Left cardiac atrium (tissue), 4 donors: ENCODE measurements around the gene GCNT2. TPM values are rescaled to one million over a fixed set of nuclear protein-coding genes. Genes with fewer than 3 reads are reported as not detected.

Source experiments
- ATAC-seq, 2 donors: fragments of 200-7000 bp; cut with Tn5 transposase; one replicate each; pipeline ENCODE4 v1.9.1; 2020; ENCODE audit warnings: mild to moderate bottlenecking in 2 of 2, moderate library complexity in 2 of 2
- DNase-seq: peaks from one replicate; pipeline ENCODE4 v3.0.0-alpha.2; 2020
- intact Hi-C, 2 donors: fragments of 100-400 bp; cut with DNase I; formaldehyde crosslinking; loops; one replicate each; pipeline versions ENCODE4 v1.14.1 to v1.15.1; 2022 to 2023
- total RNA-seq, 2 donors: library from RNA; stranded (reverse); fragmentation: NEBNext Ultra II Directional; extraction: Animal tissue kit (Norgen Biotek cat#: 25700); gene quantifications; one replicate each; pipeline ENCODE4 v1.2.1, GENCODE V29; 2021
- donor health status: DM: no; HTN: yes; CAD: no.
- donor health status: DM: no; HTN: yes; CAD: no; lungs with severe emphysema.
- donor health status: DM: yes; HTN: yes; CAD: no.
- donor health status: Dilated cardiomyopathy.

The GCNT2 gene
- total RNA-seq, 2 donors from 2014 or later: 3.5 to 4.1 TPM

DNA sequence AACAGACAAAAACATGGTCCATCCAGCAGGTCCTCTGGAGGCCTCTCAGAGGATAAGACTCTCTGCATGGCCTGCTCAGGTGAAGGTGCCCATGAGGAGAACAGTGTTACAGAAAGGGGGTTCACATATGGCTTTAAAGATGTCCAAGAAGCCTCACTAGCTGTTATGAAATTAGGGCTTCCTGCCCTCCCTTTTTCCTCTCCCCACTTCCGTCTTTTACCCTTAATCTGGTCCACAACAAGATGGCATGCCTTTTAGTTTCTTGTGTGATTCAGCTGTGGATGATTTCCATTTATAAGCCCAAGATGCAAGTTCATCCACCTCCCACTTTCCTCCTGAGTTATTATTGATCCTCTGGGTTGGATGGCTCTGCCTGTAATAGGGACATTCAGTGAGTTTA, 14.0 kb downstream of the GCNT2 start:
- DNase-seq (no peak), ATAC-seq (no peak)
- intact Hi-C loops: no loop called here

DNA sequence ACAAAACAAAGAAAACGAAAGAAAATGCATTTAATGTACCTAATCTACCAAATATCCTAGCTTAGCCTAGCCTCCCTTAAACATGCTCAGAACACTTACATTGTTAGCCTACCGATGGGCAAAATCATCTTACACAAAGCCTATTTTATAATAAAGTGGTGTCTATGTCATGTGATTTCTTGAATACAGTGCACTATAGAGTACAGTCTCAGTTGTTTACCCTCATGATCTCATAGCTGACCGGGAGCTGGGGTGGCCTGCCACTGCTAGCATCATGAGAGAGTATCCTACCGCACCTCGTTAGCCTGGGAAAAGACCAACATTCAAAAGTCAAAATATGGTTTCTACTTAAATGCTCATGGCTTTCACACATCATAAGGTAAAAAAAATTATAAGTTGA, 16.6 kb downstream of the GCNT2 start:
- no peak for ATAC-seq
- no peak for DNase-seq
- intact Hi-C loops: no loop called here

DNA sequence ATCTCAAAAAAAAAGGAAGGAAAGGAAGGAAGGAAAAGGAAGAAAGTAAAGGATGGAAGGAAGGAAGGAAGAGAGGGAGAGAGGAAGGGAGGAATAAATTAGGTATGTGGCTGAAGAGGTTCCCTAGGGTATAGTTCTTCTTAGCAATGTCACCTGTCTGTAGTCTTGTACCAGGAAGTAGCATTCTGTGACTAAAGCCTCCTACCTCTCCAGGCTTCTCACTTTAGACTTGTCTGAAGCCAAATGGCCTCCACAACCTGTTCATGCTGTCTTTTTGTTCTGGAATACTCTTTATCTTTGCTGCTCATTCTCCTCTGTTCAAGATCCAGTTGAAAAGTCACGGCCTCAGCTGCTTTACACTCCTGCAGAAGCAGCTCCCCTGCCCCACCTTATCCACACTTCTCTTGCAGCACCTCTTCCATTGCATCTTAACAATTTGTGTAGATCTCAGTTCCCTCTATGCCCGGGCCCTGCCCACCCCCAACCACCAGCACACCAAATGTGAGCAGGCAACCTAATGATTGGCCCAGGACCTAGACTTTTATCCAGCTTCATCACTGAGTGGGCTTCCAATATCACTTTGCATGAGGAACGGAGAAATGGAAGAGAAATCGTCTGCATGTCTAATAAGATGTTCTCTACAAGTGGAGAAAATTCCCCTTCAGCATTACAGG, 19.1 kb downstream of the GCNT2 start:
- intact Hi-C loops: no loop called here

DNA sequence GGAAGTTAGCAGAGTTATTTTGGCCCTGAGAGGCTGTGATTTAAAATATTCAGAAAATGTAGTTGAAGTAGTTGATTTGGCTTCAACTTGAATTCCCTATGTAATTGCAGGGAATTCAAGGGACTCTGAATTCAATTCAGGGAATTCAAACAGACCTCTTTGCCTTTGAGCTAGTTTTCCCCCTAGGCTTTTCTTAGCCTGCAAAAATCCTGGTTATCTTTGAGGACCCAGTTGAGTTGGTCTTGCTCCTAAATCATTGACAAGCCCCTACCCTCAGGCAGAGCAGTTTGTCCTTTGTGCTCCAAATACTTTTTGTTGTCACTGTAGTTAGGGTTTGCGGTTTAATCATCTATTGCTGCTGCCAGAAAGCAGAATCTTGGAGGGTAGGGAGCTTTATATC, 20.4 kb downstream of the GCNT2 start:
- ATAC-seq (no peak), DNase-seq (no peak)

More for the DNA sequence above, 19.1 kb downstream of the GCNT2 start:
- DNase-seq (no peak), ATAC-seq (no peak)

DNA sequence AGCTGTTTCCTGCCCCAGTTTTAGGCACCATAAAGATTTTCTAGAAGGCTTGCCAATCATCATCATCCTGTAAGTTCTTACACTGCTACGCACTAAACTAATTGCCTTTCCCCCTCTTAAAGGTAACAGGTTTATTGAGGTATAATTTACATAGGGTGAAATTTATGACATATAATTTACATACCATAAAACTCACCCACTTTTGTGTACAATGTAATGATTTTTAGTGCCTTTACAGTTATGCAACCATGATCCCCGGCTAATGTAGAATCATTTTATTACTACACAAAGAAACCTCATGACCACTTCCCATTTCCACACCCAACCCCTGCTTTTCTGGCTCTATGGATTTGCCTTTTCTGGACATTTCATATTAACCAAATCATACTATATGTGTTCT, 21.1 kb downstream of the GCNT2 start:
- intact Hi-C loops: no loop called here
- no peak for ATAC-seq
- no peak for DNase-seq

More for the DNA sequence above, 20.4 kb downstream of the GCNT2 start:
- intact Hi-C loops: no loop called here

DNA sequence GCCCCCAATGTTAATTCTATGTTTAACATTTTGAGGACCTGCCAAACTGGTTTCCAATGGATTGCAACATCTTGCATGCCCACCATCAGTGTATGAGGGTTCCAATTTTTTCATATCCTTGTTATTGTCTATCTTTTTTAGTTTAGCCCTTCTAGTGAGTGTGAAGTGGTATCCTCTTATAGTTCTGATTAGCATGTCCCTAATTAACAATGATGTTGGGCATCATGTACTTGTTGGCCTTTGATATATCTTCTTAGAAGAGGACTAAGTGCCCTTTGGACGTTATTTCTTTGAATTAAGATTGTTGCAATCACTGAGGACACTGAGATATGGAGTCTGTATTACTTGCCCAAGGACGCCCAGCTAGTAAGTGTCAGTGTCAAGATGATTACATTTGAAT, 22.3 kb downstream of the GCNT2 start:
- DNase-seq (no peak), ATAC-seq (no peak)
- intact Hi-C loops: no loop called here

DNA sequence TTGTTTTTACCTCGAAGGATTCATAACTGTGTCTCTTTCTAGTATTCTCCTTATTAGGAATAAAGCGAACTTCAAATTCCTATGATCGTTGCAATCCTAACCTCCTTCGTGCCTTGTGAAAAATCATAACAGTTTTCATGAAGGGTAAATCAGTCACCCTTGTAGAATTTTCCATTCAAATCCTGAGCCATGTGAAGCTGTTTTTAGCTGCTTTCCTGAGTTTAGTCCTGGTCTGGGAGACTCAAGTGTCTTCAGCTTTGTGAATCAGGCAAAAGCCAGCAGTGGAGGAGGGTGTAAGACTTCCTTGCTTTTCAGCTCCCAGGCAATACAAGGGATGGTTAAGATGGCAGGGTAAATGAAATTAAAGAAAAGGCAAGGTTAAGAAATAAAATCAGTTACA, 24.3 kb downstream of the GCNT2 start:
- DNase-seq (no peak), ATAC-seq (no peak)
- intact Hi-C loops: no loop called here

DNA sequence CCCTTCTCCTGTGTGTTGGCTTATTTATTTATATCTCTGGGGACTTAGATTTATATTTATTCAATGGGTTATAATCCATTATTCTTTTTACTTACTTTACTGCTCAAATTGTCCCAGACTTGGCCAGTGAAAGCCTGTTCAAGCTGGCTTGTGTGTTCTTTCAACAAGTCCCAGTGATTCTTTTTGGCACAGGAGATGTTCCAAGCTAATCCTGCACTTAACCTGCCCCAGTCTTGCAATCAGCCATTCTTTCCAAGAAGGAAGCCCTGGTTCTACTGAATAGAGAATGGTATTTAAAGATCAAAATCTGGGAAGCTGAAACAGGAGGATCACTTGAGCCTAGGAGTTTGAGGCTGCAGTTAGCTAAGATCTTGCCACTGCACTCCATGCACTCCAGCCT, 26.7 kb downstream of the GCNT2 start:
- DNase-seq (no peak), ATAC-seq (no peak)
- intact Hi-C loops: no loop called here

DNA sequence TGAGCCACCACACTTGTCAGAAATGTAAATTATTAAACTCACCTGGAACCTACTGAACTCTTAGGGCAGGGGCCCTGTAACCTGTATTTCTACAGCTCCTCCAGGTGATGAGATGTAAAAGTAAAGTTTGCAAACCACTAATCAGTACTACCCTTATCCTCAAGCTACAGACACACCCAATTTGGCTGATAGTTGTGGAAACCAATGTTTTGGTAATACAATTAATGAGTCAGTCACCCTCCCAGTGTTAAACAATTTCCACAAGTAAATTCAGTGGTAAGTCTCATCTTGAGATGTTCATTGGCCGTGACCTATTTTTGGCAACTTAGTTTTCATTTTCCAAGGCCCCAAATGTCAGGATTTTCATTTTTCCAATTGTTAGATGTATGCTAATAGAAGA, 29.6 kb downstream of the GCNT2 start:
- intact Hi-C loops: no loop called here
- ATAC-seq (no peak), DNase-seq (no peak)

DNA sequence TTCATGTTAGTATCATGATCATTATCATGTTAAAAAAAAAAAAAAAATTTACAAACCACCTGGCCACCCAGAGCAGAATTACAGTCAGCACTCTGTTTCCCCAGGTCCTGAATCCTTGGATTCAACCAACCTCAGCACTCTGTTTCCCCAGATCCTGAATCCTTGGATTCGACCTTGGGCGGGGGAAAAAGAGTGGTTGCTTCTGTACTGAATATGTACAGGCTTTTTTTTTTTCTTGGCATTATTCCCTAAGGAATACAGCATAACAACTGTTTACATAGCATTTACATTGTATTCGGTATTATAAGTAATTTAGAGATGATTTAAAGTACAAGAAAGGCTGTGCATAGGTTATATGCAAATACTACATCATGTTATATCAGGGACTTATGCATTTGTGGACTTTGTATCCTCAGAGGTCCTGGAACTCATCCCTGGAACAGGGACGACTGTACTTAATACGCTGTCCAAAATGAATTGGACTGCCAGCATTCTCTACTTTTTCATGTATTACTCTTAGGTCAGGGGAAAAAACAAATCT, 31.2 kb downstream of the GCNT2 start:
- ATAC-seq (no peak), DNase-seq (no peak)
- intact Hi-C loops: no loop called here

DNA sequence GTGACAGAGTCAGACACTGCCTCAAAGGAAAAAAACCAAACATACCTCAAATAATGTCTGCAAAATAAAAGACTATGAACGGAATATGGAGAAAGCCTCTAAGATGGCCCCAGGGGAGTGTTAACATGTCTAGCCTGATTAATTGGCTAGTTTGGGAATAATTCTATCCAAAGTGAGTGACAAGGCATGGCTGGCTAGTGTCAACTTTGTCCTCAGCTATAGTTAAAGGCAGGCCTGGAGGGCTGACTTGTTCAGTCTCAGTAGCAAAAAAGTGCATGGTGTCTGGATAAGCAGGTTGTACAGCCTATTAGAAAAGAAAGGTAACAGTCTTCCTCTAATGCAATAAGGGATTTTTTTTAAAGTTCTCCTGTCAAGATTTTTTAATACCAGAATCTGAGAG, 32.7 kb downstream of the GCNT2 start:
- intact Hi-C loops: no loop called here
- no peak for DNase-seq
- no peak for ATAC-seq

DNA sequence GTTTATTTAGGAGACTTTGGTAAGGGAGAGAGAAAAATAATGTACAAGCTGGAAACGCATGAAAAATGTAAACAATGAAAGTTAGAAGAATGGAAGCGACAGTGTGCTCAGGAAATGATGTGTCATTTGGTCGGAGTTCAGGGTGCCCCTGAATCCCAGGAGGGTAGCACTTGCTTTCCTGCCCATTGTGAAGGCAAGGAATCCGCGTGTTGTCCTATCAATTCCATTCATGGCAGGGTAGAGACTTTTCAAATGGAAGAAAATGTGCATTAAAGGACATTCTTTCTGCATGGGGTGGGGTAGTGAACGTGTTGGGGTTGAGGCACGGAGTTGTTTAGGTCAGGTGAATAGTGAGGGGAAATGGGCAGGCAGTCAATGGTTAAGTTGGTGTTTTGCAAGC, 33.7 kb downstream of the GCNT2 start:
- DNase-seq (no peak), ATAC-seq (no peak)
- intact Hi-C loops: no loop called here

DNA sequence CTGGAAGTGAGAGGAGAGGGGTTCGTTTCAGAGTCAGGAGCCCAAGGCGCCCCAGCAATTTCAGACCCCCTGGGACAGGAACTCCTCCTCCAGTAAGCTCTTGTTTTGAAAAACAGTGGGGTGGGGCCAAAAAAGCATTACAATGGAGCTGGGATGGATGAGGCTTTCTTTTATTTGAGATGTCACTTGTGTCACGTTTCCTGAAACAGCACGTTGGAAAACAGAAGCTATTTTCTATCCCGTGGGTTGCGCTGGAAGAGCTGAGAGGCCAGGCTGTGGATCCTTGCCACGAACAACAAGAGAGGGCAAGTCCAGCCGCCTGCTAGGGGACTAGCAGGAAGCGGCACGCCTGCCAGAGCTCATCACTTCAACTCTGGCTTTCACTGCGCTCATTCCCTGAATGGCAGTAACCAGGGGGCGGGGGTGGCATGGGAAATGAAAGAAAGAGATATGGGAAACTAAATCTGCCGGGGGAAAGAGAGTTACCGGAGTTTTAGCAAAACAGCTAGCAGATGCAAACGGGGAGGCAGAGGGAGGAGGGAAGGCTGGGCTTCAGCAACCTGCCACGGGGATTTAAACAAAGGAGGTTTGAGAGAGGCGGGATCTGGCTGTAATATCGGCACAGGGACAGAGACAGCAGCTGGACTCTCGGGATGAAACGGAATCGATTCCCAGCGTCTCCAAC, 34.6 kb downstream of the GCNT2 start:
- ATAC-seq (peak; percentile 94 to 95), DNase-seq (peak; percentile 79)
- intact Hi-C loops: no loop called here

DNA sequence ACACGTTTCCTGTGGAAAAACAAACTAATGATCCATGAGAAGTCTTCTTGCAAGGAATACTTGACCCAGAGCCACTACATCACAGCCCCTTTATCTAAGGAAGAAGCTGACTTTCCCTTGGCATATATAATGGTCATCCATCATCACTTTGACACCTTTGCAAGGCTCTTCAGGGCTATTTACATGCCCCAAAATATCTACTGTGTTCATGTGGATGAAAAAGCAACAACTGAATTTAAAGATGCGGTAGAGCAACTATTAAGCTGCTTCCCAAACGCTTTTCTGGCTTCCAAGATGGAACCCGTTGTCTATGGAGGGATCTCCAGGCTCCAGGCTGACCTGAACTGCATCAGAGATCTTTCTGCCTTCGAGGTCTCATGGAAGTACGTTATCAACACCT, 35.4 kb downstream of the GCNT2 start:
- intact Hi-C loops: no loop called here
- DNase-seq: no peak
- ATAC-seq: peak in 1 of 2 donors; percentile 14

DNA sequence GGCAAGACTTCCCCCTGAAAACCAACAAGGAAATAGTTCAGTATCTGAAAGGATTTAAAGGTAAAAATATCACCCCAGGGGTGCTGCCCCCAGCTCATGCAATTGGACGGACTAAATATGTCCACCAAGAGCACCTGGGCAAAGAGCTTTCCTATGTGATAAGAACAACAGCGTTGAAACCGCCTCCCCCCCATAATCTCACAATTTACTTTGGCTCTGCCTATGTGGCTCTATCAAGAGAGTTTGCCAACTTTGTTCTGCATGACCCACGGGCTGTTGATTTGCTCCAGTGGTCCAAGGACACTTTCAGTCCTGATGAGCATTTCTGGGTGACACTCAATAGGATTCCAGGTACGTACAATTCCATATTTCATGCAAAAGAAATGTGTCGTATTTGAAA, 35.8 kb downstream of the GCNT2 start:
- no peak for ATAC-seq
- intact Hi-C loops: no loop called here

DNA sequence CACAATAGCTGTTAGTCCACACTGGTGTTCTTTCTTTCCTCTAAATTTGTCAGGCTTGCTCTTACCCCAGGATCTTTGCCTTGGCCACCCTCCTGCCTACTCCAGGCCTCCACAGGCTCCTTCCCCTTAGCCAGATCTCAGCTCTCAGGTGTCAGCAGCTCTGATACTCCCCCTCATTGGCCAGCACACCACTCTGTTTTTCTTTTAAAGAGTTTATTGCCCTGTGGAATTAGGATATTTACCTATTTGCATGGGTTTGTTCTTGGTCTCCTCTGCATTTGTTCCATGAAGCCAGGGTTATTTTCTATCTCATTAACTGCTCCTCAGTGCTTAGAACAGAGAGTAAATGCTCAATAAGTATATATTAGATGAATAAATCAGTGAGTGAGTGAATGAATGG, 36.8 kb downstream of the GCNT2 start:
- no peak for DNase-seq
- ATAC-seq: no peak
- intact Hi-C loops: no loop called here

More for the DNA sequence above, 35.8 kb downstream of the GCNT2 start:
- DNase-seq: no peak

DNA sequence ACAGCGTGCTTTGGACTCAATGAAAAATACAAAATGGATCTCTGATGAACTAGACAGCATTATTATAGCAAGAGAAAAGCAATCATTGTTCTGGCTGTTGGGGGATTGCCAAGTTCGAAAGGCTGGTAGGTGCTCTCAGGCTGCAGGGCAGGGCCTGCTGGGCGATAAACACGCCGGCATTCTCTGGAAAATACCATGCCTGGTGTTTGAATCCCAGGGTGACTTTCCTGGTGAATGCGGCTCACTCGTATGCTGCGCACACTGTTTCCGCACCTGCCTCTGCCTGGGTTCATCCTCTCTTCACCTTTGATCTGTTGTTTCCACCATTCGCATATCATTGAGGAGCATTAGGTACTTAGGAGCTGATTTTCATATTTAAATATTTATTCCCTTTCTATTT, 37.4 kb downstream of the GCNT2 start:
- intact Hi-C loops: no loop called here
- ATAC-seq (no peak), DNase-seq (no peak)

DNA sequence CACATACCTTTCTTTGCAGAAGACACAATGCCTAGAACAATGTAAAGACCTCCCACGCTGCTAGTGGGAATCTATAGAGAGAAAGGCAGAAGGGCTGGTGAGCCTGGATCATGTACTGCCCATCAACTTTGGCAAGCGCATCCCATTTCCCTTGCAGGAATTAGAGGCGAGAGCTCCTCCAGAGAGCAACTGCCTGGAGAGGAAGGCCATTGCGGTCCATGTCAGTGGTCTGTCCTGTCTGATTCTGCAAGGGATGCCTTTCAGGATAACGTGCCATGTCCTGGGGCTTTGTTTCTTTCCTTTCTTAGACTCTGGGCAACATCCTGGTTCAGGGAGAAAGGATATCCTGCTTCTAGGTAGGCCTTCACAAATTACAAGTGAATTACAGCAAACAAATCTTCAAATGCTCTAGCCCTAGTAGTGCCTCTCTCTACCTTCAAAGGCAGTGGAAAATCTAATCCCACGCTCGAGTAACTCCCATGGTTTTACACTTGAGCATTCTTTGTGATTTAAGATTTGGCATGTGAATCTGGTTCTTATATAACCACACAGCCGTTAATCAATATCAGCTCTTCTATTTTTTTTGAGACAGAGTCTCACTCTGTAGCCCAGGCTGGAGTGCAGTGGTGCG, 38.5 kb downstream of the GCNT2 start:
- intact Hi-C loops: no loop called here
- DNase-seq (no peak), ATAC-seq (no peak)

DNA sequence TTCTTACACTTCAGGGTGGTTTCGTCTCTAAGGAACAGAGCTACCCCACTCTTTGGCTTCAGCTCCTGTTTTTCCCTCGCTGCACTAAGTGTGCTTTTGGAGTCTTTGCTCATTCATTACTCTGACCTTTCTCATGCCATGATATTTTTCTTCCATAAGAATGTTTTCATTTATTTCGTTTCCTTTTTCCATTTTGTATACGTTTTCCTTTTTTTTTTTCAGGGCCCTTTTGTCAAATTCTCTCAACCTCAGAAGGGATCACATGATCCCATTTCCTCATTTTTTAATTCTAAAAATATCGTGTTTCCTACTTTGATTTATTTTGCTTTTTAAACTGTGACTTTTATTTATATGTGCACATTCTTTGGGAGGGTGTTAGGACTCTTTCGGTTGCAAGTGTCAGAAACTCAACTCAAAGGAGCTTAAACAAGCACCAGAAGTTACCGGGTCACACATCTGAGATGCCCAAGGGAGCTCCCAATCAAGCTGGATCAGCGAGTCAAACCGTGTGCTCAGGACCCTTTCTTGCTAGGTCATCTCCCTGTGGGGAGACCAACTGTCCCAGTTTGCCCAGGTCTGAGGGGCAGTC, 40.6 kb downstream of the GCNT2 start:
- DNase-seq (no peak), ATAC-seq (no peak)
- intact Hi-C loops: no loop called here
